ENCODE data around the gene SLC9A9. TPM values are rescaled to one million over a fixed set of nuclear protein-coding genes. Genes with fewer than 3 reads are reported as not detected.

Gene SLC9A9
- polyA plus RNA-seq, 1 donor from 2014 or later, result 0.54 TPM

- Histone ChIP-seq H3K79me2 (replicated peaks; ENCODE audit: insufficient read depth, low read length) (no peaks in the 10 kb centered on the region), H3K9me2 (ENCODE audit: insufficient read depth, low read length) (no peaks in the 10 kb centered on the region), H3K27ac (ENCODE audit: low read length) (no peak overlapping the region), H3K4me3 (ENCODE audit: low read length) (no peak overlapping the region), H3K27me3 (ENCODE audit: insufficient read depth, low read depth, low read length) (no peaks in the 10 kb centered on the region), H3K9me3 (ENCODE audit: low read length) (no peaks in the 10 kb centered on the region), H2AFZ (ENCODE audit: low read depth, low read length) (no peak overlapping the region), H3K9ac (ENCODE audit: low read length) (no peak overlapping the region), H3K36me3 (ENCODE audit: insufficient read depth, low read length) (no peaks in the 10 kb centered on the region), H4K20me1 (ENCODE audit: insufficient read depth) (no peaks in the 10 kb centered on the region), H3F3A (ENCODE audit: insufficient read depth, low read length, poor library complexity, severe bottlenecking) (no peaks in the 10 kb centered on the region), H3K4me2 (ENCODE audit: low read length) (no peak overlapping the region)
- TF ChIP-seq EP300 (conservative IDR thresholded peaks at IDR 0.05; ENCODE audit: poor library complexity, severe bottlenecking) (no peak), CTCF (IDR thresholded peaks at IDR 0.05; ENCODE audit: poor library complexity, severe bottlenecking) (no peak), POLR2AphosphoS5 (IDR thresholded peaks at IDR 0.05) (no peak), TAF1 (IDR thresholded peaks at IDR 0.05; ENCODE audit: low read depth) (no peak), EZH2 (IDR thresholded peaks at IDR 0.05; ENCODE audit: borderline replicate concordance, insufficient read depth, low read length, poor library complexity, severe bottlenecking) (no peak), RAD21 (conservative IDR thresholded peaks at IDR 0.05) (no peak), SMC3 (conservative IDR thresholded peaks at IDR 0.05; ENCODE audit: poor library complexity) (no peak), REST (IDR thresholded peaks at IDR 0.05; ENCODE audit: borderline replicate concordance) (no peak), MXI1 (conservative IDR thresholded peaks at IDR 0.05; ENCODE audit: poor library complexity, severe bottlenecking) (no peak)
These were observed 472.6 kb downstream of the SLC9A9 start for GRCh38 chr3:143375698-143376097.

GRCh38 chr3:143367171-143367570 is 481.1 kb downstream of the SLC9A9 start:
- H2AFZ ChIP-seq (ENCODE audit: low read depth, low read length), result no peak overlapping the region
- no peak overlapping the region for H3K27ac ChIP-seq (ENCODE audit: low read length)
- TF ChIP-seq EZH2 (IDR thresholded peaks at IDR 0.05; ENCODE audit: borderline replicate concordance, insufficient read depth, low read length, poor library complexity, severe bottlenecking) (no peak), EP300 (conservative IDR thresholded peaks at IDR 0.05; ENCODE audit: poor library complexity, severe bottlenecking) (no peak), TAF1 (IDR thresholded peaks at IDR 0.05; ENCODE audit: low read depth) (no peak), CTCF (IDR thresholded peaks at IDR 0.05; ENCODE audit: poor library complexity, severe bottlenecking) (no peak), REST (IDR thresholded peaks at IDR 0.05; ENCODE audit: borderline replicate concordance) (no peak), POLR2AphosphoS5 (IDR thresholded peaks at IDR 0.05) (no peak), SMC3 (conservative IDR thresholded peaks at IDR 0.05; ENCODE audit: poor library complexity) (no peak)
- H3K36me3 ChIP-seq (ENCODE audit: insufficient read depth, low read length), result no peaks in the 10 kb centered on the region
- H3K9me2 ChIP-seq (ENCODE audit: insufficient read depth, low read length), result no peaks in the 10 kb centered on the region
- H3K4me2 ChIP-seq (ENCODE audit: low read length), result no peak overlapping the region
- H3K4me3 ChIP-seq (ENCODE audit: low read length), result no peak overlapping the region
- no peaks in the 10 kb centered on the region for H4K20me1 ChIP-seq (ENCODE audit: insufficient read depth)
- no peaks in the 10 kb centered on the region for H3K79me2 ChIP-seq (replicated peaks; ENCODE audit: insufficient read depth, low read length)
- H3F3A ChIP-seq (ENCODE audit: insufficient read depth, low read length, poor library complexity, severe bottlenecking), result no peaks in the 10 kb centered on the region
- H3K27me3 ChIP-seq (ENCODE audit: insufficient read depth, low read depth, low read length), result no peaks in the 10 kb centered on the region
- H3K9me3 ChIP-seq (ENCODE audit: low read length), result no peaks in the 10 kb centered on the region
- no peak overlapping the region for H3K9ac ChIP-seq (ENCODE audit: low read length)
